GM08714 (cell line): ENCODE results near the gene EFNA5.

Source experiments
- H3K4me3 ChIP-seq: fragments of 200-500 bp; sonication (Bioruptor generic); 2 replicates; pipeline ENCODE4 v1.5.1; 2014; ENCODE audit warnings: mild to moderate bottlenecking, low read length, inconsistent platforms
- ZNF274 ChIP-seq: IDR thresholded peaks from 2 replicates; pipeline ENCODE4 v1.6.1; 2012; ENCODE audit warnings: mild to moderate bottlenecking, low read depth, low read length

The EFNA5 gene

DNA sequence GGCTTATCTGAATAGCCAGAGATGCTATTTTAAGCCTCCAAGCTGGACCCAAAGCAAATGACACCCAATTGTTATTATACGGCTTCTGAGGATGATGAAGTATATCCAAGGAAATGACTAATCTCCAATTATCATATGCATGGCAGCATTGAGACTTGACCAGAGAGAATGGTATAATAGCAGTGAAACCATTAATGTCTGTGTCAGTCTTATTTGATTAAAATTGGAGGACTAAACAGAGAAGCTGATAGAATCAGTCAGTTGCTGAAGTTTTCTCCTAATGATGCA is 200.5 kb downstream of the EFNA5 start:
- no peak overlapping the region for H3K4me3 ChIP-seq
- TF ChIP-seq ZNF274, result no peak

DNA sequence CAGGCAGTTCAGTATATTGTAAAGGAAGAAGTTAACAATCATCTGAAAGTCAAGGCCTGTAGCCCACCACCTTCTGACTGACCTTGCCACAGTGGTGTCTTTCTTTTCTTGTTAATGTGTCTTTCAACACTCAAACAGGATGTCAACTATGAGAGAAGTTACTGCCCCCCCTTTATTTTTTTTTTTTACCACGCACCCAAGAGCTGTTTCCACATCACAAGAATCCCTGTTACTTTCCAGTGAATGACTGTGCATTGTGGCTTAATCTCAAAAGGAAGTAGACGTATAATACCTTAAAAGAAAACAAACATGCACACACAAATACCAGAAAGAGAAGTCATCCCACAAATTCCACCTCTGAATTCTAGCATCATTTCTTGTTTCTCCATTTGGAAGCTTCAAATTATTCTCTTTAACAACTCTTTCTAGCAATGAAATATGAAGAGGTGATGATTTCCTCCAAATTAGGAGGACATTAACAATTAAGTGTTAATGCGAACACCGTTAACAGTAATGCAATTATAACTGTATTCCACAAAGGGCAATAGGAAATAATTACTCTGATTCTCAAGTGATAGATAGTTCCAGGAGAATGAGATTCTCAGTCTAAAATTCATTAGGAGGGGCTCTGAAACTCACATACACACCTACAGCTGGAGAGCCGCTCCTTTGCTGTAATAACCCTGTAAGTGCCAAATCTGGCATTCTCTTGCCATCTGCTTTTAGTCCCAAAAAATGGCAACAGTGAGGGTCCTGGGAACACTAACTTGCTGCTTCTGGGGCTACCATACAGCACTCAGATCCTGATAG is 201.0 kb downstream of the EFNA5 start:
- no peak for TF ChIP-seq ZNF274
- H3K4me3 ChIP-seq, result no peak overlapping the region

DNA sequence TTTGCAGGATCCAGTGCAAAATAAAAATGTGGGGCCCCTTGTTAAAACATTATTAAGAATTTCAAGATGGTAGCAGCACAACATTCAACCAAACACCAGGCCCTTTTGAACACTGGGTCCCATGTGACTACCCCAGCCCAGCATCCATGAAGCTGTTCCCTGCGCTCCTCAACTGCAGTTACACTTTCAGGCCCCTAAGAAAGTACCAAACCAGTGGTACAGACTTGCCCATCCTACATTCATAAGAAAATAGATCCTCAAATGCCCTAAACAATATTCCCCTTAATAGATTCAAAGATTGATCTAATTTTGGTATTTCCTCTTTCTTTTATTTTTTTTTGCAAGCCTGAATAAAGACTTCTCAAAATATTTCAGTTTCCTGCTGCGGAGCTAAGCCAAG is 201.7 kb downstream of the EFNA5 start:
- H3K4me3 ChIP-seq, result no peak overlapping the region
- TF ChIP-seq ZNF274, result no peak

DNA sequence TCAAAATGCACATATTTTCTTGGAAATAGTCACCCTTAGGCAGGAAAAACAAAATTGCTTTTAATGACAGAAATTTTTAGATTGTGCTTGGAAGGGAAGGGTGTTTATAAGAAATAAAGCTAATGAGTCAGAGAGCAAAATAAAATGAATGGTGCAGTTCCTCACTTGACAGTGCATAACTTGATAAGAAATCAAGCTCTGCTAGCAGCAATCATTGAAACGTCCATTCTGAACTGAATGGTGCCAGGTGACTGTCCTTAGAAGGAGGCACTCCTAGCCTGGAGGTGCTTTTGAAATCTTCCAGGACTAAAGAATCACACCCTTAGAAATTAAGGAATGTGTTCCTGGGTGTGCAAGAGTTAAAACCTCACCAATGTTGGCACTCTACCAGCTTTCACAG is 202.5 kb downstream of the EFNA5 start:
- no peak for TF ChIP-seq ZNF274

DNA sequence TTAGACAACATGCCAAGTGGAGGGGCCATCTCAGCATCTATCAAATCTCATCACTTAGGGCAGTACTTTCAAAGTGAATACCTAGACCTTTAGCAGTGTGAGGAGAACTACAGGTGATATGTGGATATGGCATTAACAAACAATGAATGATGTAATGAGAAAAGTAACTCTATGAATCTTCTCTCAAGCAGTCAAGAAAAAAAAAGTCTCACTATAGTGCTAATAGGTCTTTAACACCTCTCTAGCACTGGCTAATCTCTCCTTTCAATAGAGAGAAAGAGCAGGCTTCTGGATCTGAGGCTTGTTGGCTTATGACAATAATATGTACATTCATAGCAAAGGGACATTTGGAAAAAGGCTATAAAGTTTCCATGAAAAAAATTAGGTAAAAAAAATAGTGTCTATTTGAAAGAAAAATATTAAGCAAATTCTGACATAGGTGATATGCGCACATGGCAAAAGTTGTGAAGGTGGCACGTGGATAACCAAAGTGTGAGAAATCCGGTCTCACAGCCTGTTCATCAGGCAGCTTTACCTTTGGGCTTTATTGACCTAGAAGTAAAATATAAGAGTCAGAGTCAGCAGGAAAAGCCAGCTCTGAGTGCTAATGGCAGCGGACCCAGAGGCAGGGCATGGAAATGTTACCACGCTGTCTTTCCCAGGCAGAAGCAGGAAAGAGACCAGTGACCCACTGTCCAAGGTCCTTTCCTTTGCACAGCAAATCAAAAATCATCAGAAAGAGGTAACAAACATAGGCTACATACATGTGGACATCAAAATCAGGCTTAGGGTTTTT is 203.4 kb downstream of the EFNA5 start:
- no peak overlapping the region for H3K4me3 ChIP-seq
- TF ChIP-seq ZNF274, result no peak

More for the DNA sequence above, 202.5 kb downstream of the EFNA5 start:
- H3K4me3 ChIP-seq, result no peak overlapping the region

DNA sequence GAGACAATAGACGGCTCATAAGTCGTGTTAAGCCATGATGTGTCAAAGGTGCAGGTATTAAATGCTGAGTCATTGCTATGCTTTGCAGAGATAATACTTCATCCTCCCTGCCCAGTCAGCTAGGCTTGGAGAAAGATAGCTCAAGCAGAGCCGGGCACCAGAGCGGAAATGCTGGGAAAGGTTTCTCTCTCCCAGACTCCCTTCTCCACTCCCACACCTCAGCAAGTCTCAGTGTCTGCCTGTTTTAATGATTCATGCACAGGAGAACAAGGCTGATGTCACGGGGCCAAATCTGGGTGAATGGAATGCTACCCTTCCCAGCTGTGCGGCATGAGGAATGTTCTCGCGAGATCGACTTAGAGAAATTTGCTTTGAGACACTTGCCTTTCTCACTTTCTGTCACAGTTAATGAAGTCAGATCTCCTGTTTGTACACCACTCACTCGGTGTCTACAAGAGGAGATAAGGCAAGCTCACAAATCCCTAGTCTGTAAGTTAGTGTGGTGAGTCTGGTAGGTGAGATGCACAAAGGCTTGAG is 204.4 kb downstream of the EFNA5 start:
- TF ChIP-seq ZNF274, result no peak
- H3K4me3 ChIP-seq, result no peak overlapping the region

DNA sequence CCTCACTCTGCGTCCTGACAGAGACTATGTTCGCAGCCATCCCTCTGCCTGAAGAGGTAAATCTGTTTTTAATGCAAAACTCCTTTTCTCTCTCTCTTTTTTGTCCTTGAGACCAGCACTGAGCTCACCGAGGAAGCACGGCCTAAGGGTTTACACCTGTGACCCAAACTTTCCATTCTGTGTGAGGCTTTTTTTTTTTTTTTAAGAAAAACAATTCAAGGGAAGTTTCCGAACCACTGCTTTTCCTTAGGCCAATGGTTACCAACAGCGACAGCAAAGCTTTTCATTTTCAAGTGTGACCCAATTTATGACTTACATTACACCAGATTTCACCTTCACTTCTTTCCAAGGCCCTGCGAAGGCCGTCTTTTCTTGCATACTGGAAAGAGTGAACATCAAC is 205.9 kb downstream of the EFNA5 start:
- no peak for TF ChIP-seq ZNF274
- H3K4me3 ChIP-seq, result no peak overlapping the region

DNA sequence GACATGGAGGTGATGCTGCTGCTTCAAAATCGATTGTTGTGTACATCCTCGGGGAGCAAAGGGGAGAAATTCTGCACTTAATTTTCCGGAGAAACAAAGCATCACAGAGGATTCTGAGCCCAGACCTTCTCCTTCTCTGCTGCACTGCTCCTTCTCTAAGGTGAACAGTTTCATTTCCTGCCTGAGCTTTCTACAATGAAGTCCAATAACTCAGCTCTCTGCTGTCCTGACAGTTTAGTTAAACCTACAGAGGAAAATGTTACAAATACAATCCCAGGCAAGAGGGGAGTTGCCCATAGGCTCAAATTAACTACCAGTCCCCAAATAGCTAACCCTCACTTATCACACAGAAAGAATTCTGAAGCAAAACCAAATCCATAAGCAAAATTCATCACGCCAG is 206.3 kb downstream of the EFNA5 start:
- H3K4me3 ChIP-seq, result no peak overlapping the region
- TF ChIP-seq ZNF274, result no peak

DNA sequence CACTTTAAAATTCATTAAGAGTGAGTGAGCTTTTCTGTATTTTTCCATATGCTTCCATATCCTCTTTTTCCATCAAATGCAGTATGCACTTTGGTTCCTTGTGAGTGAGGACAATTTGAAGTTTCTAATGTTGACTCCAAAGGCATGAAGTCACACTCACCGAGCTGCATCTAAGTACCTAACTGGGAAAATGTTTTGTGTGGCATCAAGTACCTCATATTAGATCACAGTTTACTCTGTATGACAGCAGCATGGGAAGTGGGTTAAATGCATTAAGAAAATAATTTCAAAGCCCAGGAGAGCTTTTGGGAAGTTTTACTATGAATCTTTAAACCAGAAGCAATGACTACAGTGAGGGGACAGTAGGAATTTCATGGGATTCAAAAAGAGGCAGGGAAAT is 207.0 kb downstream of the EFNA5 start:
- no peak overlapping the region for H3K4me3 ChIP-seq
- TF ChIP-seq ZNF274, result no peak

DNA sequence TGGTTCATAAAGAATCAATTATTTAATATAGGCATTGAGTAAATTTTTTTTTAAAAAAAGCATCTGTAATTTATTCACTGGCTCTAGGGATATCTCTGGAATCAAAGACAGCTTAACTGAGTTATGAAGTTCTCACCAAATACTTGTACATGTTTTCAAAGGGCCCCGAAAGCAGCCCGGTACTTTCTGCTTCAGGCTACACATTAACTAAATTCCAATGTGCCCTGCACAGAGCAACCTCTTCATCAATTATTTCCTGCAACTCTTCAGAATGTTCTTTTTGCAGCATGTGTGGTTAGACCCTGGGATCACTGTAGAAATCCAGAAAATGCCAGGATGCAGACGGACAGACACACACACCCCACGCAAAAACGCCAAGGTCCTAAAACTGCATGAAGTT is 209.0 kb downstream of the EFNA5 start:
- H3K4me3 ChIP-seq, result no peak overlapping the region
- no peak for TF ChIP-seq ZNF274

DNA sequence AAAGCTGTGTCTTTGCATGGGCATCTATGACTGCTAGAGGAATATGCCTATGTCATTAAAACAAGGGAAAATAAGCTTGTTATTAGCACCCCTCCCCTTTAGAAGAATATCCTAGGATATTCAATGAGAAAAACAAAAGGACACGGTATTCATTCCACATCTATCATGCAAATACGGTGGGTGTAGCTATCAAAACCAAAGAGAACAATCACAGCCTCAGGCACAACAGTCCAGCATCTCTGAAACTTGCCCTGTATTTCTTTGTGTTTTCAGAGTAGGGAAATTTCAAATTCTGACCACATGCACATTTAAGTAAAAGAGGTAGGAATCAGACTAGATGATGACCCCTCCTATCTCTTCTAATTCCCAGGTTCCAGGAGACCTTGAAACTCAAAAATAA is 209.9 kb downstream of the EFNA5 start:
- H3K4me3 ChIP-seq, result no peak overlapping the region
- TF ChIP-seq ZNF274, result no peak

DNA sequence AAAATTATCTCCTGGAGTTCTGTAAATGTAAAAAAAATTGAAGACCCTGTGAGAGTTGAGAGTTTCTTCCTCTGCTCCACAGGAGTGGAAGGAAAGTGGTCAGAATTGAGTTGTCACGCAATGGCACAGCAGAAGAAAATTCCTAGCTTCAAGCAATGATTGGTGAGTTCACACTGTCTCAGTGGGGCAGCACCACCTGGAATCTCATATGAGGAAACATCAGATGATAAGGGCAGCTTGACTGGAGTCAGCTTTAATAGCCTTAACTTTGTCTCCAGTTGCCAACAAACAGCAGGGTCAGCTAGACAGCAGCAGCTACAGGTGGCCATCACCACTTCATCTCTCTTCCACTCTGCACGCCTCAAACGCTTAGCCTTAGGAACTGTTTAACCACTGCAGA is 211.1 kb downstream of the EFNA5 start:
- TF ChIP-seq ZNF274, result no peak
- H3K4me3 ChIP-seq, result no peak overlapping the region

DNA sequence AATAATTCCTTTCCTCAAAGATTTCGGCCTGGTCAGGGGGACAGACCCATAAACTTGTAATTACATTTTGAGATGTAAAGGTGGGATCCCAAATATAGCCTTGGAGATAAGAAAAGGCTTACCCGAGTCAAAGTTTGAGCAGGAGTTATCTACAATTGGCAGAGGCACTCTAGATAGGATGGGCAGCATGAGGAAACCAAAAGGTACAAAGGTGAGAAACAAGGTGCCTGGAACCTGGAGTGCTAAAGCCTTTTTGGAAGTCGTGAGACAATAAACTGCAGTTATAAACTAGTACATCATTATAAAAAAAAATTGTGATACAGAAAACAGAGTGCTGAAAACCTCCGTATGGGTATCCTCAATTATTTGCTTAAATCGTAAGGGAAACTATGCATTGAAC is 212.4 kb downstream of the EFNA5 start:
- no peak overlapping the region for H3K4me3 ChIP-seq
- no peak for TF ChIP-seq ZNF274

DNA sequence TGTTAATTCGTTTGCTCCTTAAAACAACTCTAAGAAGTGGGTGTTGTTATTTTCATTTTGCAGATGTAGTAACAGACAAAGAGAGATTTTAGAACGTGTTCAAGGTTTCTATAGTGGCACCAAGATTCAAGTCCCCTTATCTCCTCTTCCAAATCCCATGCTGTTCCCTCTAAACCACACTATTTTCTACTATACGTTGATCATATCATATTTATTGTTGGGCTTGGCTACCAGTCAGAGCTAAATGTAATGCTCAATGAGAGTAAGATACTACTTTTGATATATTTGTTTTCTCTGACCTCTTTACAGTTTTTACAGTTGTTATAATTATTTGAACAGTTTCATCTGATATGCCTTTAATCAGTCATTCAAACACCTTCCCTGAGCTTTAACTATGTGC is 212.9 kb downstream of the EFNA5 start:
- H3K4me3 ChIP-seq, result no peak overlapping the region
- no peak for TF ChIP-seq ZNF274

DNA sequence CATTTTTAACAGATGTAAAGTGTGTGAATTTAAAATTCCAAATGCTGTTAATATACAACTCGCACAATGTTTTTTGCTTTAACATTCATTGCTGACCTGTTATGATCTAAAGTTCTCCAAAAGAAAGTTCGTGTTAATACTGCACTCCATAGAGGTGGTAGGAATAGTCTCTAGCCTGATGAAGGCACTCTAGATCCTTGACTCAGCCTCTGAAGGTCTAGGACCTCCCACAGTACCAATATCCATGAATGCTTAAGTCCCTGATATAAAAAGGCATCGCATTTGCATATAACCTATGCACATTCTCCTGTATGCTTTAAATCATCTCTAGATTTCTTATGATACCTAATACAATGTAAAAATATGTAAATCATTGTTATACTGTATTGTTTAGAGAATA is 213.6 kb downstream of the EFNA5 start:
- no peak for TF ChIP-seq ZNF274
- H3K4me3 ChIP-seq, result no peak overlapping the region
